ENCODE results near the gene TNNI3K.

Gene TNNI3K

DNA sequence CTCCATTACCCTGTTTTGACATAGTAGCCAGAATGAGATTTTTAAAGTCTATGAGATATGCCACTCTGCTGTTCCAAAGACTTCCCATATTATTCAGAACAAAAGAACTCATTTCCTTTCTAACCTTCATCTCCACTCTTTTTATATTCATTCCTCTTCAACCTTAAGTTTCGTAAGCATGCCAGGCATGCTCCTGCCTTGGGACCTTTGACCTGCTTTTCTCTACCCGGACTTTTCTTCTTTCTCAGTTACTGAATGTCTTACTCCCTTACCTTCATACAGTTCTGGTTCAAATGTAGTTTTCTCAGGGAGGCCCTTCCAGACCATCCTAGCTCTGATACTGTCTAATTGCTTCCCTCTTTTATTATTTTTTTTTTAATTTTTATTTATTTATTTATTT, 81.1 kb downstream of the TNNI3K start:
- no peak for DNase-seq (ENCODE audit: low read depth)

DNA sequence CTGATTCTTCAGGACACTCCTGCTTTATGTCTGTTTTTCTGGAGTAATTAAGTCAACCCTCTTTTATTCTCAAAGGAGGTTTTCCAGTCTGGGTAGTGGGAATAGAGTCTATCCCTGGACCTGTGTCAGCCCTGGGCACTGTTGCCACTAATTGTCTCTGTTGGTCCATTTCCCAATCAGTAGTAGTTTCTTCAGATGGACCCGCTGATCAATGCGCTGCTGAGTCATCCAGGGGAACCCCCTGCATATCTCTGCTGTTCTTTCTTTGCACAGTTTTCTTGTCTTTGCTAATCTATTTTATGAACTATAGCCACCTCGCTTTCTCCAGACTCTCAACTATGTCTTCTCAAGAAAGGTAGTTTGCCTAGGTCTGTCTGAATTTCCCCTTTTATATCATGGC, 82.5 kb downstream of the TNNI3K start:
- no peak for DNase-seq (ENCODE audit: low read depth)

DNA sequence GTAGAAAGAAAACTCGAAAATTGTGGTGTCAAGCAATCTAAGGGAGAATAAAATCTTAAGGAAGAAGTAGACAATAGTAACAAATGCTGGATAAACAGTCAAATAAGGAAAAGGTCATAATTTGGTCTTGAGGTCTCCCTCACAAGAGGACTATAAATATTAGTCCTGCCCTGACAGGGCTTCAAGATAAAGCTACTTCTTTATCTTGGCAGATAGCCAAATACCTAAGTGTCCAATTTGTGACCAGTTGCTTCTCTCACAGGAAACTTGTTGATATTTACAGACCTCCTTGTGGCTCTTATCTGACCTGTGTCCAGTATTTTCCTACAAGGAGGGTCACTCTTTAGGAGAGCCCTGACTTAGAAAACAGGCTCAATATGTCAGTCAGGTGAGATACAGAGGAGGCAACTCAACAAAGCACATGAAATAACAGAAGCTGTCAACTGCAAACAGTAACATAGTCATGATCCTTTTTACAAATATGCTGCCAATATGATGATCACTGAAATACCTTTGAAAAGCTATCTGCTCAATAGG, 88.8 kb downstream of the TNNI3K start:
- no peak for DNase-seq (ENCODE audit: low read depth)

DNA sequence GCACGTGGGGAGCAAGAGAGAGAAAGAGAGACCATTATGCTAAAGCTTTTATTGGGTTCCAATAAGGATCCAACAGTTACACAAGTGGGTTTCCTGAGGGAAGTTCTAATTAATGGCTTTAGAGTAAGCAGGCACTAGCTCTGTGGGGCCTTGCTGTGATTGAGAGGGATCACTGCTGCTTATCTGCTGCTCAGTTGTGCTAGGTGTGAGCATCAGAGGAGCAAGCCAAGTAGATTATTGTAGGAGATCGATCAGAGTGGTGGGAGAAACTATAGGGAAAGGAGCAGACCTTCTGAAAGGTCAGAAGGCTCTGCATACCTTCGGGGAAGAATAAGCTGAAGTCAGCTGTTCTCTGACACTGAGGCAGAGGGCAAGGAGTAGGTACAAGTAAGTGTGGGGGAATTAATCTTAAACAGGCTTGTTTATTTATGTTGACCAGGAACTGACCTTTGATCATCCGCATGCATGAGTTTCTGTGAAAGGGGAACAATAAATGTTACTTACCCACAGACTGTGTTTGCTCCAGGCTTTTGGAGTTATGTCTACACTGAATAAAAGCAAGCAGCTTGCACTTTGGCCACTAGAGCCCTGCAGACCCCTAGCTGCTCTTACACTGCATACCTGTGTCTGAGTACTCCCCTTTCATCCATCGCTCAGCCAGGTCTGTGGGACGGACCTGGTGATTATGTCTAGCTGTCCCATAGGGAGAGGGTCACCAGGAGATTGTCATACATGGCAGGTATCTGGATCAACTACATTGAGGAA, 89.7 kb downstream of the TNNI3K start:
- DNase-seq (ENCODE audit: low read depth) = no peak

DNA sequence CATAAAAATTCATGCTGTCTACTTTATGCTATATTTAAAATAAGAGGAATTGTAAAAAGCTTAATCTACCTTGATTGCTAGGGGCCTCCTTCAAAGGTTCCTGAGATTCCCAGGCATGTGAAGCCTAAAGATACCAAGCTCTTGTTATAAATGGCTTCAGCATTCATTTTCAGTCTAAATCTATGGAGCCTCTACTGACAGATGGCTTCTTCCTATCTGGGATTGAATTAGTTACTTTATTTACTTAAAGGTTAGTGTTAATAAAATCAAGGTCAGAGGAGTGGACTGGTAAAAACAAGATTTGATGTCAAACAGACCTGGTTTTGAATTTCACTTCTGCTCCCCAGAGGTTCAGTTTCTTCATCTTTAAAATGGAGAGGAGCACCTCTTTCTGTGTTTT, 93.7 kb downstream of the TNNI3K start:
- DNase-seq (ENCODE audit: low read depth) = no peak

DNA sequence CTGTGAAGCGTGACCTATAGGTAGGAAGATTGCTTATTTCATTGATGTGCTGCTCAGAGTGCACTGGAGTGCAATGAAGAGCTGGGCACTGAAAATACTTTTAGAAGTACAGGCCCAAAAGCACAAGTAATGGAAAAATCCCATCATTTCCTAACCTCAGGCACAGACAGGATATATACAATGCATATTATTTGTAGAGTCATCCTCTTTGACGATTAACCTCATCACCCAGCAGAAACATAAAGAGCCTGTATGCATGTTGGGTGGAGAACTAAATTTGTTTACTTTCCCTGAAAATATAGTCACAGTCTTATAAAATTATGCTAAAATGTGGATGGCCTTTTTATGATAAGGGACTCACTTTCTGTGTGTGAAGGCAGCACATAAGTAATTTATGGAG, 98.1 kb downstream of the TNNI3K start:
- DNase-seq (ENCODE audit: low read depth) = no peak

DNA sequence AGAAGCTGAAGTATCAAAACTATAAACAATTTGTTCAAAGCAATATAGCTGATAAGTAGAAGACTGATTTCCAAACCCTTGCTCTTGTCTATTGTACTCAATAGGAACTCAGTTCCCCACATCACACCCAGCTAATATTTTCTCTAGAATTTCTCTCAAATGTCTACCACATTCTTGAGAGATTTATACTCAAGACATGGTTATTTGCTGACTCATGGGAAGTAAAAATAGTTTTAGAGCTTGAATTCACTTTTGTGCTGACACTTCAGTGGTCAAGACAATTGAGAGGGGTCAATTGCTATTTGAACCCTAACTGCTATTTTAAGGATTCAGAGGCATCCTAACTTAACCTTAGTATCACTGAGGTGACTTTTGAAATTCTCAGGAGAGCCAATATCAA, 99.0 kb downstream of the TNNI3K start:
- DNase-seq (ENCODE audit: low read depth) = no peak

DNA sequence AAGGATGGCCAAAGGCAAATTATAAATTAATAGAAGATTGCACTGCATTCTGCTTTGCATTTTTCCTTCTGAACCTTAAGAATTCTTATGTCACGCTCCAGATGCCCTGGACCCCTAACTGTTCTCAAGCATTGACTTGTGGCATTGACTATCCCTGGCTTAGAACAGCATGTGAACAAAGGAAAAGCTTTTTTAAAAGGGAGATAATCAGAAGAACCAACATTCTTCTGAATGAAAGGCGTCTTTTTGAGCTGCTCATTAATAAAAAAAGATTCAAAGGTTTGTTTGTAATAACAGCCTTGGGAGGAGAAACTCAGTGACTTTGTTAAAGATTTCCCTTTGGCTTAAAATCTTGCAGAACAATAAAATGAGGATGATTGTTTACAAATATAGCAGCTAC, 105.5 kb downstream of the TNNI3K start:
- no peak for DNase-seq (ENCODE audit: low read depth)

DNA sequence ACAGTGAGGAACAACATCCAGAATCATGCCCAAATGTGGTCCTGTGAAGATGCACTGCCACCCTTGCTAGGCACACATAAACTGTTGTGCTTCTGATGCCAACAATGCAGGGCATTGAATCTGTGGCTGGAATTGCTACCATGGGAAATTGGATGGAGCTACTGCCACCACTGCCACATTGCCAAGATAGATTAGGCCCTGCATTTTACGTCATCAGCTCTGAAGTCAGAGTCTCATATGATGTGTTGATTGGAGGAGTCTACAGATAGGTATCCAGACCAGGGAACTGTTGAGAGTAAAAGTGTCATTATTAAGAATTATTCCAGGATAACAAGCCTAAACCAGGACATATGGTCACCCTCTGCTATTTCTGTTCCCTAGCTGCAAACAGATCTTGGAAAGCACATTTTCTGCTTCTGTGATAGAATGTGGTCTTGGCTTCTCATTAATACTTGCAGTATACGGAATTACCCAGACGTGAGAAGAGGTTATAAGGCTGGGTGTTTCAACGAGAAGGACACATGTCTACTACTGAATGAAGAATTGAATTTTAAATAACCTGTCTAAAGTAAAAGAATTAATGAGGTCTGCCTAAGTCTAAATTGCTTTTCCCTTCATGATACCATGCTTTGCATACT, 106.6 kb downstream of the TNNI3K start:
- DNase-seq (ENCODE audit: low read depth) = no peak

DNA sequence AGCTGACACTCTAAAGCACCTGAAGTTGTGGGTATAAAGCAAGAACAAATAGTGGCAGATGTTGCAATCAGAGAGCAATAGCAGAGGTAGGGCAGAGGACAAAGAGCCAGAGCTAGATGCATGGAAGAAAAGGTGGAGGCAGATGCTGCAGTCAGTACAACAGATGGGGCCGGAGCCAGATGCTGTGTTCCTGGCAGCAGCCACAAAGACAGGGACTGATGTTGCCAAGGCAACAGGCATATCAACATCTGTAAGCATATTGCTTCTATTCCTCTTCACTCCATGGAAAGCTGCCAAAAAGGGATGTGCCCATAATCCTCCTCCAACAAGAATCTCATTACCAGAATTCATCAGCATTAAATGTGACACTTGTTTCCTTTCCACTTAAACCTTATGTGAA, 108.0 kb downstream of the TNNI3K start:
- peak; percentile 14 for DNase-seq (ENCODE audit: low read depth)

DNA sequence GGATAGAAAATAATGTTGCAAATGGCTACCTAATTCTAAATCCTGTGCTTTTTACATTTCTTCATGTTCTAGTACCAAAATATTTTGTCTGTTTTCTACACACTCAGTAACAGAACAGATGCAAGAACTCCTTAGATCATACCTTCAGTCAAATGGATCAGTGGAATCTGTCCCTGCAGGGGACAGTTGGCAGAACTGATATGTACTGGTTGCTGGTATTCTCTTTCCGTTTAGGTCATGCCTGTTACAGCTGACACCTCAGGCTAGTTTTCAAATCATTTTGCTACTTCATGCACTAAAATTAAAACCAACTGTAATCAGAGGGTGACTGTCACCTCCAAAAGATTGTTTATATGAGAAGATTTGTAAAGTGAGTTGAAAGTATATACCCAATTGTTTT, 109.2 kb downstream of the TNNI3K start:
- no peak for DNase-seq (ENCODE audit: low read depth)

DNA sequence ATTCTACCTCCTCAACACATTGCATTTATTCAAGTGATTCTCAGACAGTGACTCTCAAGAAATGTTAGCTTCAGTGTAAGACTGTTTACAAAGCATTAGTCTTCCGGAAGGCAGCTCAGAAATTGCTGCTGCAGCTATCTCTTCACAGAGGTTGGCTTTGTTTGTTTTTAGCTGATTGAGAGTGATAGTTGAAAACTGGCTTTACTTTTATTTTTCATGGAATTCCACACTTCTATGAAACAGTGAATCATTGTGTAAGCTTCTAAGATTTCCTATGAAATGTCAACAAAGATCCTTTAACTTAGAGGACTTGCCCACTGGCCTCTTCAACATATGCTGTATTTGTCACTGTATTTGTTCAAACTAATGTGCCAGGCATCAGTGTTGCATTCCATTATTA, 121.3 kb downstream of the TNNI3K start:
- DNase-seq (ENCODE audit: low read depth) = no peak

DNA sequence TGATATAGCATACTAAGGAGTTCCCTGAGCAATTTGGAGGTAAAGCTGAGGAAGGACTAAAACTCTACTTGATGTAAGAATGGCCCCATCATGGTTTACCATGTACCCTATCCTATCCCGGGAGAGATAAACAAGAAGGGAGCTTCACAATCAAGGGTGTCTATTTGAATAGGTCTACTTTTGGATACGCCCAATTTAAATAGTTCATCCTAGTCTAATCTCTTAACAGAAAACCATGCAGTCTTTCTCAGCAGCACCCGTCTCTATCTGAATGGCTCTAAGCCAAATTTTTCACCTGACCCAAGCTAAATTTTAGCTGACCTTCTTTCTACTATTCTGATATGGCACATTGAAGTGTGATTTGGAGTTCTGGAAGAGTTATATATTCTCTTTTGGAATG, 122.0 kb downstream of the TNNI3K start:
- no peak for DNase-seq (ENCODE audit: low read depth)

DNA sequence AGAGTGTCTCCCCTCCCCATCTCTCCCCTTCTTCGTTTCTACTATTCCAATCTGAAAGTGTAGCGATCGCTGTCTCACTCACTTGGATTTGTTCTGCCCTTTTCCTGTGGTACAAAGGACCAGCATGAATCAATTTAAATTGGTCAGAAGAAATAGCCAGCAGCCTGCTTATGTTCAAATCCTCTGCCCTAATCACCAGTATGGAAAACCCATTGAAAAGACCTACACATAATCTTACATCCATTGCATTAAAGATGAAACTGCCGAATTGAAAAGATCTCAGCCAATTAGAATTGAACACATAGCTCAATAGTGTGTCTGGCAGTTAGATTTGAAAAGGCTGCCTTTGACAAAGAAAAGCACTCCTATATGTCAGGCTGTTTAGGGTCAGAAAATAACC, 122.6 kb downstream of the TNNI3K start:
- DNase-seq (ENCODE audit: low read depth) = no peak

DNA sequence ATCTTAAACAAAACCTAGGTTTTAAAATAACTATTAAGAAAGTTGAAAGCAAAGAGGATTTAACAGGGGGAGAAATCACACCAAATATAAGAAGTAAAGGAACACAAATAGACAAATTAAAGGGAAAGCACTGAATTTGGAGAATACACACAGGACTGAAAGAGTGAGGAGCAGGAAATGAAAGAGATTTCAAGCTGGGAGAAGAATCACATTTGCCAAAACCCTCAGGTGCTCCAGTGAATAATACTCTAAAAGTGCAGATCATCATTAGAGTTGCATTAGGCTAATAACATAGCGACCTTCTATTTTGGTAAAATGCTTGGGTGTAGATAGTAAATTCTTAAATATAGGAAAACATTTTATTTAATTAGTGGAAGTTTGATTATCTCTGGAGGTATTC, 127.5 kb downstream of the TNNI3K start:
- DNase-seq (ENCODE audit: low read depth) = no peak

DNA sequence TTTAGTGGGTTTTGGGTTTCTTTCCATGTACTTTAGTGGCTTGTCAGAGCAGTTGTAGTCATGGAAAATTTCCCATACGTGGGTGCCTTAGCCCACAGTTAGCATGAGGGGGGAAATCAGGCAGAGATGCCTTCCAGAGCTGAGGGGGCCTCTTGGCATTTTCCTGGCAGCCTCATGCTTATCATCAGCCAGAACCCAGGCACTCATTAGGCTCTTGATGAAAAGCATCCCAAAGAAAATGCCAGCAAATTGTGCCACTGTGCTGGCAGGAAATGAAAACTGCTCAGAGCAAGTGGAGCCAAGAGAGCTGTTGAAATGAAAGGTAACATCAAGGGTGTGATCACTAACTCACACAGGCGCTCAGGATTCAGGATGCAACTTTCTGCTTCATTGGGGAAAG, 128.0 kb downstream of the TNNI3K start:
- DNase-seq (ENCODE audit: low read depth) = no peak

DNA sequence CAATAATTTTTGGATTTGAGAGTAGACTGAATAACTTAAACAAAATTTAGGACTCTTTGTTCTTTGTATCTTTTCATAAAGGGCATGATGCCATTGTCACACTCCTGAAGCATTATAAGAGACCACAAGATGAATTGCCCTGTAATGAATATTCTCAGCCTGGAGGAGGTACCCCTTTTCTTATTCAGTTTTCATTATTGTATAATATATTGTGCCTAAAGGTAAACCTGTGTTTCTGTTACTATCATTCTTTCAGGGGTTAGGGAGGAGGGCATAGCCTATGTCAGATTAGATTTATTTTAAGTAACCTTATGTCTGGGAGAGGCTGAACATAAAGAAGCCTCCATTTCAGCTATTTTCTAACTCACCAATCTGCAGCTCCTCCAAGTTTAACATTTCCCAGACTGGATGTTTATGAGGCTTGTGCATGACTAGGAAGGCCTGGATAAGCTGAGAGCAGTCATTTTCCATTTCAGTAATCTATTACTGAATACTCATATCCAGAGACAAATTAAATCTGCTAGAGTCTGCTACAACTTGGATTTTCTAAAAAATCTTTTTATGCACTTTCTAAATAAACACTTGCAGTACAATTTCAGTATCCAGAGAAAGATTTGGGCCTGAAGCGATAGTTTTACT, 132.1 kb downstream of the TNNI3K start:
- no peak for DNase-seq (ENCODE audit: low read depth)

DNA sequence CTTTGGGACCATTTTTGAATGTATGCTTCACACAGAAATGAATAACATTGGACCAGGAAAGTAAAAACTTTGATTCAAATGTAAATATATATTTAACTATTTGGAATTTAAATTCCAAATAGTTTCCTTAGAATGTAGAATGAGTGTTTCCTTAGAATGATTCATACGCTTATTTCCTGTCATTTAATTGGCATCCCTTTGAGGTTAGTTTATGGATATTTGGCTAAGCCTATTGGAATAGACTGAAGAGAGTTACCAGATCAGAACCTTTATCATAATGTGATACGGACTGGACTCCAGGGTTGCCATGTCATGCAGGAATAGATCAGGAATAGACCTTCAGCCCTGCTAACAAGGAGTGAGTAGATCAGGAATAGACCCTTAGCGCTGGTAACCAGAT, 133.1 kb downstream of the TNNI3K start:
- DNase-seq (ENCODE audit: low read depth) = no peak

DNA sequence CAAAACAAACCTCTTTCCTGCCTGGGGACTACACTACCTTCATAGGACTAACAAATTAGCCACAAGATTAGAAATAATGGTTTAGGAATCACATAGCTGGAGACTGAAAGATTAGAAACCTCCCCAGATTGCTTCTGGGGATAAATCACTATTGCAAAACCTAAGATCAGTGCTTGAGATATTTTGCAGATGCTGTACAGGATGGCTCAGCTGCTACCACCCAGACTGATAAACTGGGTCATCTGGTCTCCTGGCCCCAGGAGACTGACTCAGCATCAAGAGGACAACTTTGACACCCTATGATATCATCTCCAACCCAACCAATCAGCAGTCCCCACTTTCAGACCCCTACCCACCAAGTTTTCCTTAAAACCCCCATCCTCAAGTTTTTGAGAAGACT, 140.2 kb downstream of the TNNI3K start:
- peak; percentile 48 for DNase-seq (ENCODE audit: low read depth)

DNA sequence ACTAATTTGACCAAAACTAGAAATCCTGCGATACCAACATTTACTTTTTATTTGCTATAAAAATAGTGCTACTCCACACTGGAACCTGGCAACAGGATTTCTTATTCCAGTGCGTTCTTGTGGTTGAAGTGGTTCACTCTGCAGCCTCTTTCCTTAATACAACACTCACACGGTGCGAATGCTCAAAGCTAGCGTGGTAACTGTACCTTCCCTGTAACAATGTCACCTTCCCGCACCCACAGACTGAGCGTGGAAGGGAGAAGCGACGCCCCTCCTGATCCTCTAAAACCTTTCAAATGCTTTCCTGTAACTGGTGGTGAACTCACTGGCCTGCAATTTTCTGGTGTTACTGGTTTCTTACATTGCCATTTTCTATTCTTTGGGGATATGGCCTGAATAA, 145.1 kb downstream of the TNNI3K start:
- DNase-seq (ENCODE audit: low read depth) = no peak

DNA sequence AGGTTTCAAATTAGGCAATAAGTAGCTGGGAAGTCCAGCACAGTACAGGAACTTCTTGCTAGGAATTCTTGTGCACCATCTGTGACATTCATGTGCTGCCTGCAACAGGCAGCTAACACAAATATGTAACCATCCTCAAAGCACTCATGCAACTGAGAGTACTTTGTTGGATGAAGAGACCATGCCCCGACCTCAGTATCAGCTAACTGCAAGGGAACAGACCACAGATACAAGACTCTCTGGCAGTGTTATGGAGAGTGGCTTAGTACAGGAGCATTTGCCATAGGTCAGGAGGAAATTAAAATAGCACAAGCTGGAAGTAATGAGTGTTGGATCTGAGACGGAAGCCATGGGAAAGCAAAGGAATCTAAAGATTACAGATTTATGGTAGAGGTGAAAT, 153.7 kb downstream of the TNNI3K start:
- DNase-seq (ENCODE audit: low read depth) = no peak

DNA sequence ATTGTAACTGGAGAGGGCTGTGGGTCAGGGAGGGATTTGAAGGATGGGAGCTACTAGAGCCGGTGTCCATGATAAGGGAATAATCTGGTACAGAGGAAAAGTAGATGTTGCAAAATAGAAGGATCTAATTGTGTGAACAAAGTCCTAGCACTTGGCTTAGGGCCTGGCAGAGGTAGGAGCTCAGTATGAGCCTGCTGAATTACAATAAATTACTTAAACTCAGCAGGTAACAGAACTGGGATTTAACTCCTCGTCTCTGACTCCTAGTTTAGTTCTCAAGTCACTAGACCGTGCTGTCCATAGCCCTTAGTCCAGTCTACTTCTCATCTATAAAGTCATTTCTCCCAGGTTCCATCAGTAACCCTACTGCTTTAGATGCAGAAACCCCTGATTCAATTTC, 157.0 kb downstream of the TNNI3K start:
- DNase-seq (ENCODE audit: low read depth) = no peak

DNA sequence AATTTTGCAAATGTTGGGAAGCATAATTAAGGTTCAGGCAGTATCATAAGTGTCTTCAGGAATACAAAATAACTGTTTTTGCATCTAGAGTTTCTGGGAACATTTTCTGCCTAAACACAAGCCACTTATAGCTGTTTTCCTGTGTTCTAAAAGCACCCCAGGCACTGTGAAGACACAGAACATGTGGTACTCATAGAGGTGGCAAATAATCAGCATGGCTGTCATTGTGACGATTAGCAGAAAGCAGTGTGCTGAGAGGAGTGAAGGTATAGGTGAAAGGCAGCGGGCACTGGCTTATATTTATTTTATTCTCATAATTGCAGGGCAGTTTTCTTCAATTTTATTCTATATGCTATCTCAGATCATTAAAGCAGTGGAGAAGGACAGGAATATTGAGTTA, 157.7 kb downstream of the TNNI3K start:
- no peak for DNase-seq (ENCODE audit: low read depth)
